Fibroblast of lung (primary cell): Measurements from ENCODE around the gene CNOT3.

Source experiments
- EZH2 ChIP-seq: IDR thresholded peaks from 2 replicates; pipeline ENCODE4 v1.5.1; 2012; ENCODE audit warnings: low read length, control low read depth, mild to moderate bottlenecking; ENCODE audit errors: missing control alignments
- TF ChIP-seq, protein P1 (sequence below), 2 donors: IDR thresholded peaks in 1 of 2; conservative IDR thresholded peaks in 1 of 2; 1 replicate in 1 of 2; 2 replicates in 1 of 2; pipeline ENCODE4 v1.5.1; 2011 to 2012; ENCODE audit warnings: low read length in 2 of 2, control low read depth in 1 of 2, inconsistent platforms in 1 of 2, low read depth in 1 of 2, mild to moderate bottlenecking in 1 of 2

GRCh38 chr19:54137699-54138488, at the start of gene CNOT3:
- TF ChIP-seq, protein P1, sequence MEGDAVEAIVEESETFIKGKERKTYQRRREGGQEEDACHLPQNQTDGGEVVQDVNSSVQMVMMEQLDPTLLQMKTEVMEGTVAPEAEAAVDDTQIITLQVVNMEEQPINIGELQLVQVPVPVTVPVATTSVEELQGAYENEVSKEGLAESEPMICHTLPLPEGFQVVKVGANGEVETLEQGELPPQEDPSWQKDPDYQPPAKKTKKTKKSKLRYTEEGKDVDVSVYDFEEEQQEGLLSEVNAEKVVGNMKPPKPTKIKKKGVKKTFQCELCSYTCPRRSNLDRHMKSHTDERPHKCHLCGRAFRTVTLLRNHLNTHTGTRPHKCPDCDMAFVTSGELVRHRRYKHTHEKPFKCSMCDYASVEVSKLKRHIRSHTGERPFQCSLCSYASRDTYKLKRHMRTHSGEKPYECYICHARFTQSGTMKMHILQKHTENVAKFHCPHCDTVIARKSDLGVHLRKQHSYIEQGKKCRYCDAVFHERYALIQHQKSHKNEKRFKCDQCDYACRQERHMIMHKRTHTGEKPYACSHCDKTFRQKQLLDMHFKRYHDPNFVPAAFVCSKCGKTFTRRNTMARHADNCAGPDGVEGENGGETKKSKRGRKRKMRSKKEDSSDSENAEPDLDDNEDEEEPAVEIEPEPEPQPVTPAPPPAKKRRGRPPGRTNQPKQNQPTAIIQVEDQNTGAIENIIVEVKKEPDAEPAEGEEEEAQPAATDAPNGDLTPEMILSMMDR (conservative IDR thresholded peaks at IDR 0.05 in 1 of 2, IDR thresholded peaks at IDR 0.05 in 1 of 2; ENCODE audit: low read depth in 1 of 2, low read length in 2 of 2) = no peak
- TF ChIP-seq EZH2 = no peak
